Hematopoietic multipotent progenitor cell treated with erythropoietin and hydrocortisone succinate and interleukin-3 and kit ligand, for 4 days (in vitro differentiated cells): Measurements from ENCODE around the gene NOP58.
"Not testable (repeated sequence)": the region's sequence is repeated elsewhere in the genome, so short reads cannot be mapped to it uniquely, and the experiment has no call there.

ENCODE experiments used
- DNase-seq: peaks from one replicate; pipeline ENCODE4 v3.0.0-alpha.2; 2015

The NOP58 gene

GRCh38 chr2:202265467-202266277 is at the start of gene NOP58:
Gene NOP58 (plus strand): TSS chr2:202265763. CDS start chr2:202265942, 179 bp downstream.
- DNase-seq = peak; percentile 98

- DNase-seq = peak; percentile 64
Measured at GRCh38 chr2:202221873-202222272, 43.7 kb upstream of the NOP58 start.

GRCh38 chr2:202237787-202238233 is 27.8 kb upstream of the NOP58 start:
- DNase-seq = peak; percentile 52

- peak; percentile 97 for DNase-seq
Measured at GRCh38 chr2:202238234-202239197, 27.0 kb upstream of the NOP58 start, which contains the start of gene SUMO1. Gene SUMO1 (minus strand): TSS chr2:202238597. CDS start chr2:202238451, 146 bp downstream.

GRCh38 chr2:202247710-202248109 is 17.9 kb upstream of the NOP58 start:
- not testable (repeated sequence) for DNase-seq

- DNase-seq = no peak
Measured at GRCh38 chr2:202249521-202250253, 15.9 kb upstream of the NOP58 start.

GRCh38 chr2:202251494-202251893 is 14.1 kb upstream of the NOP58 start:
- DNase-seq = no peak

GRCh38 chr2:202261531-202261930 is 4.0 kb upstream of the NOP58 start:
- DNase-seq = no peak

- DNase-seq = peak; percentile 43
Measured at GRCh38 chr2:202267495-202267894, 1.9 kb downstream of the NOP58 start.

- DNase-seq = peak; percentile 72
Measured at GRCh38 chr2:202269585-202269984, 4.0 kb downstream of the NOP58 start.

- DNase-seq = no peak
Measured at GRCh38 chr2:202270487-202270886, 4.9 kb downstream of the NOP58 start.

- DNase-seq = not testable (repeated sequence)
Measured at GRCh38 chr2:202276078-202276720, 10.6 kb downstream of the NOP58 start.

GRCh38 chr2:202278036-202278760 is 12.6 kb downstream of the NOP58 start:
- no peak for DNase-seq

- peak; percentile 57 for DNase-seq
Measured at GRCh38 chr2:202278944-202279343, 13.4 kb downstream of the NOP58 start.

- no peak for DNase-seq
Measured at GRCh38 chr2:202286595-202286994, 21.0 kb downstream of the NOP58 start.

GRCh38 chr2:202289394-202290204 is 24.0 kb downstream of the NOP58 start:
- no peak for DNase-seq

GRCh38 chr2:202290316-202290715 is 24.8 kb downstream of the NOP58 start:
- DNase-seq = no peak

- no peak for DNase-seq
Measured at GRCh38 chr2:202290970-202291369, 25.4 kb downstream of the NOP58 start.

GRCh38 chr2:202299712-202300111 is 34.1 kb downstream of the NOP58 start:
- no peak for DNase-seq

GRCh38 chr2:202306034-202306433 is 40.5 kb downstream of the NOP58 start:
- no peak for DNase-seq
